GM23248 (cell line): ENCODE data around the gene RPL4.

Experiments used
- EZH2 ChIP-seq: fragments of 200-600 bp; sonication (generic); IDR thresholded peaks from 2 replicates; pipeline ENCODE4 v1.6.1; 2018; ENCODE audit warnings: antibody characterized with exemption, mild to moderate bottlenecking; ENCODE audit not compliant: insufficient read depth, poor library complexity, severe bottlenecking
- EZH2phosphoT487 ChIP-seq: fragments of 200-600 bp; sonication (generic); IDR thresholded peaks from 2 replicates; pipeline ENCODE4 v1.6.1; 2018; ENCODE audit warnings: antibody characterized with exemption, moderate library complexity, mild to moderate bottlenecking, low read depth; ENCODE audit not compliant: insufficient read depth

DNA sequence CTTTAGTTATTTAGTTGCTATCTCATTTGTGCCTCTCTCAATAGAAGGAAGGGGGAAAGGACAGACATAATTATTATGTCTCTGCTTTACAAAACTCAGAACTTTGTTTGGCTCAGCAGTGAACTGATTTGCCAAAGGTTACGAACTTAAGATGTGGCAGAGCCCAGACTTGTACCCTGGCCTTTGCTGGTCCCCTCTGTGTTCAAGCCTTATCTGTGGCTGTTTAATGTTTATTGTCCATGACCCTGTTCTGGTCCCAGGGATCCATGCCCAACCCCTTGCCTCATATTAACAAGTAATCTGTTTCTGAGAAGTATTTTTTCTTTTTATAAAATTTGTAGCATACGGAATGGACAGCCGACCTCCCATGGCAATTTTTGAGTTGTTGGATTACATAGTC is 17.8 kb downstream of the RPL4 start:
- TF ChIP-seq EZH2 (no peak), EZH2phosphoT487 (no peak)
